ENCODE measurements around the gene PGA4.
"Not testable (repeated sequence)": the region's sequence is repeated elsewhere in the genome, so short reads cannot be mapped to it uniquely, and the experiment has no call there.

- TF ChIP-seq, protein P1, sequence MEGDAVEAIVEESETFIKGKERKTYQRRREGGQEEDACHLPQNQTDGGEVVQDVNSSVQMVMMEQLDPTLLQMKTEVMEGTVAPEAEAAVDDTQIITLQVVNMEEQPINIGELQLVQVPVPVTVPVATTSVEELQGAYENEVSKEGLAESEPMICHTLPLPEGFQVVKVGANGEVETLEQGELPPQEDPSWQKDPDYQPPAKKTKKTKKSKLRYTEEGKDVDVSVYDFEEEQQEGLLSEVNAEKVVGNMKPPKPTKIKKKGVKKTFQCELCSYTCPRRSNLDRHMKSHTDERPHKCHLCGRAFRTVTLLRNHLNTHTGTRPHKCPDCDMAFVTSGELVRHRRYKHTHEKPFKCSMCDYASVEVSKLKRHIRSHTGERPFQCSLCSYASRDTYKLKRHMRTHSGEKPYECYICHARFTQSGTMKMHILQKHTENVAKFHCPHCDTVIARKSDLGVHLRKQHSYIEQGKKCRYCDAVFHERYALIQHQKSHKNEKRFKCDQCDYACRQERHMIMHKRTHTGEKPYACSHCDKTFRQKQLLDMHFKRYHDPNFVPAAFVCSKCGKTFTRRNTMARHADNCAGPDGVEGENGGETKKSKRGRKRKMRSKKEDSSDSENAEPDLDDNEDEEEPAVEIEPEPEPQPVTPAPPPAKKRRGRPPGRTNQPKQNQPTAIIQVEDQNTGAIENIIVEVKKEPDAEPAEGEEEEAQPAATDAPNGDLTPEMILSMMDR (IDR thresholded peaks at IDR 0.05), result not testable (repeated sequence)
- not testable (repeated sequence) for TF ChIP-seq EP300, POLR2A (IDR thresholded peaks at IDR 0.05)
These were observed 18.3 kb upstream of the PGA4 start for GRCh38 chr11:61203873-61204272.

Measured in upper lobe of left lung (tissue), 4 donors.